Adrenal gland (tissue), 5 donors: Measurements from ENCODE around the gene CWC15.

ENCODE experiments used
- POLR2A ChIP-seq, 2 donors: fragments of 450-650 bp; IDR thresholded peaks; one replicate each; pipeline ENCODE4 v1.6.1; 2017; ENCODE audit warnings: antibody characterized with exemption in 2 of 2, mild to moderate bottlenecking in 2 of 2, moderate library complexity in 1 of 2
- TF ChIP-seq, protein P1 (sequence below), 6 experiments: fragments of 450-650 bp in 4 of 6; fragments of 200-600 bp in 2 of 6; sonication (generic) in 1 of 6; IDR thresholded peaks; 1 replicate in 5 of 6; 2 replicates in 1 of 6; pipeline versions ENCODE4 v1.5.1 to v1.8.0; 2016 to 2021; ENCODE audit warnings: antibody characterized with exemption in 6 of 6, mild to moderate bottlenecking in 2 of 6, moderate library complexity in 1 of 6
- donor health status: DM: no; HTN: no; CAD: no.

DNA sequence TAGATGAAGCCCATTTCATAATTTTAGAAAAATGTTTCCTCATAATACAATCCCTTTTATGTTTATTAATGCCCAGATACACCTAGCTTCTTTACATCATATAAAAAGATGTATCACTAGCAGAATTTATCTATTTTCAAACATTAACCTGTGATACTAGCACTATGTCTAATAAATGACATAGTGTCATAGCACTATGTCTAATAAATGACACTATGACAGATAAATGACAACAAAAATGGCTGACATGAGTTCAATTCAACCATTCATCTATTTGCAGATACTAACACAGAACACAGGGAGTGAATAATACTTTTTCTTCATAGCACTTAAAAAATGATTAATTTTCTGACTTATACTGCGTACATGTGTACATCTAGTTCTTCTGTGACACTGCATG lies 32.3 kb upstream of the CWC15 start:
- TF ChIP-seq, protein P1, sequence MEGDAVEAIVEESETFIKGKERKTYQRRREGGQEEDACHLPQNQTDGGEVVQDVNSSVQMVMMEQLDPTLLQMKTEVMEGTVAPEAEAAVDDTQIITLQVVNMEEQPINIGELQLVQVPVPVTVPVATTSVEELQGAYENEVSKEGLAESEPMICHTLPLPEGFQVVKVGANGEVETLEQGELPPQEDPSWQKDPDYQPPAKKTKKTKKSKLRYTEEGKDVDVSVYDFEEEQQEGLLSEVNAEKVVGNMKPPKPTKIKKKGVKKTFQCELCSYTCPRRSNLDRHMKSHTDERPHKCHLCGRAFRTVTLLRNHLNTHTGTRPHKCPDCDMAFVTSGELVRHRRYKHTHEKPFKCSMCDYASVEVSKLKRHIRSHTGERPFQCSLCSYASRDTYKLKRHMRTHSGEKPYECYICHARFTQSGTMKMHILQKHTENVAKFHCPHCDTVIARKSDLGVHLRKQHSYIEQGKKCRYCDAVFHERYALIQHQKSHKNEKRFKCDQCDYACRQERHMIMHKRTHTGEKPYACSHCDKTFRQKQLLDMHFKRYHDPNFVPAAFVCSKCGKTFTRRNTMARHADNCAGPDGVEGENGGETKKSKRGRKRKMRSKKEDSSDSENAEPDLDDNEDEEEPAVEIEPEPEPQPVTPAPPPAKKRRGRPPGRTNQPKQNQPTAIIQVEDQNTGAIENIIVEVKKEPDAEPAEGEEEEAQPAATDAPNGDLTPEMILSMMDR (IDR thresholded peaks at IDR 0.05) = no peak
- TF ChIP-seq POLR2A (IDR thresholded peaks at IDR 0.05) = no peak
